Fibroblast of the conjunctiva (primary cell): ENCODE data around the gene RUFY3.
"Not testable (repeated sequence)": the region's sequence is repeated elsewhere in the genome, so short reads cannot be mapped to it uniquely, and the experiment has no call there.

ENCODE experiments used
- DNase-seq: peaks from one replicate; pipeline ENCODE4 v3.0.0-alpha.2; 2010; ENCODE audit warnings: low read depth

Gene RUFY3

DNA sequence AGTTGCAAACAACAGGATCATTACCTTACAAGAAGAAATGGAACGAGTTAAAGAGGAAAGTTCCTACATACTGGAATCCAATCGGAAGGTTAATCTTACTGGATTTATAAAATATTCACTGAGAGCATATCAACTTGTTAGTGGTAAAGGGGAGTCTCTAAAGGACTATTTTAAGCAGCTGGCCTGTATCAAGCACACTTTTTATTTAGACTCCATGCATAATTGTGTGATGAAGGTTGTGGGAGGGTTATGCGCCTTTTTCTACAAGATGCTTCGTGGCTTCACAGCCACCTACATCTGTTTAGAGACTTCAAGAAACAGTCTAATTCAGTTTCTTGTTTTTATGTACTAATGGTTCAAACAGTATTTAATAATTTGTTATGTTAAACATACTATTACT, 61.3 kb downstream of the RUFY3 start:
- no peak for DNase-seq

DNA sequence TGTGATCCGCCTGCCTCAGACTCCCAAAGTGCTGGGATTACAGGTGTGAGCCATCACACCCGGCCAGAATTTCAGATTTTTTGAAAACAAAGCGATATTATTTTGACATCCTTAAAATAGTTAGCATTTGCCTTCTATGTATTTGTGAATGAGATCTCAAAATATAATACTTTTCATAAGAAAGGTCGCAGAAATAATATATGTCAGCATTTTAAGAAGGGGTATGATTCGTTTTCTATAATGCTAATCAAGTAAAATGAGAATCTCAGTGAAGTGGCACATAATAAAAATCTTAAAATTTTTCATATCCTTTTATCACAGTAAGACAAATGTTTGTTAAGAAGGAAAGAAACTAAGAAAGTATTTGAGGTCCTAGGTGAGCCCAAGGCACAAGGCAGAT, 65.7 kb downstream of the RUFY3 start:
- DNase-seq = no peak

DNA sequence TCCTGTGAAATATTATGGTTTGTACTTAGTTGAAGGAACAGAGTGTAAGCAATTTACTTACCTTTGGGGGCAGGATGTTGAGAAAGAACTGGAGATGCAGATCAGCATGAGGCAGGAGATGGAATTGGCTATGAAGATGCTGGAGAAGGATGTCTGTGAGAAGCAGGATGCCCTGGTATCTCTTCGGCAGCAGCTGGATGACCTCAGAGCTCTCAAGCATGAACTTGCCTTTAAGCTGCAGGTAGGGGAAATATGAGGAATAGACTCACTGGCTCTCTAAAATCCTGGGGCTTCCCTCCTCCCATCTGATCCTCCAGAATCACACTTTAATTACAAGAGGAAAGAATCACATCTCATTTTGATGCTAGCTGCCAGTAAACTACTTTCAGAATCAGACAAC, 67.0 kb downstream of the RUFY3 start:
- no peak for DNase-seq

DNA sequence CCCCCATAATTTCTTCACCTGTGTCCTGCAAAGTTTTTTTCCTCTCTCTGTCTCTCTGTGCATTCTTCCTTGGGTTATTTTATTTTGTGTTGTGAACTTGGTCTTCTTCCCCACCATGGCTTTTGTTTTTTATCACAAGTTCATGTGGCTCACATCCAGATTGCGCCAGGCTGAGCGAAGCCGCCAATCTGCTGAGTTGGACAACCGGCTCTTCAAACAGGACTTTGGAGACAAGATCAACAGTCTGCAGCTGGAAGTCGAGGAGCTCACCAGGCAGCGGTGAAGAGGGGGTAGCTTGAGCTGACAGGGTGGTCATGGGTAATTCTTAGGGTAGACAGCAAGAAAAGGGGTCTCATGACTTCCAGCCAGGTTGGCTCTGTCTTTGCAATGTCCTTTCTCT, 71.9 kb downstream of the RUFY3 start:
- no peak for DNase-seq

DNA sequence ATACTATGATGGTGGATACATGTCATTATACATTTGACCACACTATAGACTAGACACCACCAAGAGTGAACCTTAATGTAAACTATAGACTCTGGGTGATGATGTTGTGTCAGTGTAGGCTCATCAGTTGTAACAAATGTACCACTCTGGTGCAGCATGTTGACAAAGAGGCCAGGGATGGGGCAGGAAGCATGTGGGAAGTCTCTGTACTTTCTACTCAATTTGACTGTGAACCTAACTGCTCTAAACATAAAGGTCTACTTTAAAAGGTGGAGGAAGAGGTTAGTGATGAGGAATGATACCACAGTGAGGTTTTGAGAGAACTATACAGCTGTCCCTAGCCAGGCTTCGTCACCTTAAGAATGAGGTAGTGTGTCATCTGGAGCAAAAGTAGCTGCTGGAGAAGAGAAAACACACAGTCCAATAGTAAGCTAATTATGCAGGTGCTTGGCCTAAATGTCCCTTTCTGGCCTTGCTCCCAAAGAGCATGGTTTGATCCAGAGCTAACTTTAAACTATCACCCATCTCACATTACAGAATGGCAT, 79.6 kb downstream of the RUFY3 start:
- no peak for DNase-seq

DNA sequence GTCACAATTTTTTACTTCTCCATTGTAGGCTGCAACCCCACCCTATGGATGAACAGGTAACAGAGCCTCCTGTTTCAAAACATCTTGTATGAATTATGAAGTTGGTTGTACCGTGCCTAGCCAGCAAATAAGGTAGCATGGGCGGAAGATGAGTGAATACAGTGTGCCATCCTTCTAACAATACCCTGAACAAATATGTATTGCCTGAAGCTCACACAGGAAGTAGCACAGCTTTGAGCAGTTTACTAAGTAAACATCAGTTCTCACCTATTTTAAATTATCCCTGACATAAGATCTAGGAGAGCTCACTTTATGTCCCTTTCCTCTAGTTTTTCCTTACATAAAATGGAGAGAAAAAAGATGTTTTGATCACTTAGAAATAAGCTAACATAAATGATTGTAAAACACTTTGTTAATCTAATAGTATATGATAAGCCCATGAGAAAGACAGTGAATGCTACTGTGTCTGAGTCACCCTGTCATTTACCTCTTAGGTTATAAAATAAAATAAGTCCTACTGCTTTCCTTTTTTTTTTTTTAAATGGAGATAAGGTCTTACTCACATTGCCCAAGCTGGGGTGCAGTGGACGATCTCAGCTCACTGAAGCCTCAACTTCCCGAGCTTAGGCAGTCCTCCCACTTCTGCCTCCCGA, 81.3 kb downstream of the RUFY3 start:
- no peak for DNase-seq

DNA sequence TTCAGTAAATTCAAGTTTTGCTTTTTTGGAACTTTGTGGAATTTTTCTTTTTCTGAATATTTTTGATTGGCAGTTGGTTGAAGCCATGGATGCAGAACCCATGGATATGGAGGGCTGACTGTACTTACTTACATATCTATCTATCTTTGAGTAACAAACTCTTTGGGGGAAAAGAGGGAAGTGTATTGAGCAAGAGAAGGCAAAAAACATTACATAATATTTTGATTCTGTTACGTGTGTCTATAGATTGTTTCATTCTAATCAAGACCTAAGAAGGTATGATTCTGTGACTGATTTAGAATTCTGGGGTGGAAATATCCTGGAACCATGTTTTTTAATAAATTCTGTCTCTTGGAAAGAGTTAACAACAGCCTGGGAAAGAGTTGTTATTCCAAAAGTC, 86.4 kb downstream of the RUFY3 start:
- no peak for DNase-seq

DNA sequence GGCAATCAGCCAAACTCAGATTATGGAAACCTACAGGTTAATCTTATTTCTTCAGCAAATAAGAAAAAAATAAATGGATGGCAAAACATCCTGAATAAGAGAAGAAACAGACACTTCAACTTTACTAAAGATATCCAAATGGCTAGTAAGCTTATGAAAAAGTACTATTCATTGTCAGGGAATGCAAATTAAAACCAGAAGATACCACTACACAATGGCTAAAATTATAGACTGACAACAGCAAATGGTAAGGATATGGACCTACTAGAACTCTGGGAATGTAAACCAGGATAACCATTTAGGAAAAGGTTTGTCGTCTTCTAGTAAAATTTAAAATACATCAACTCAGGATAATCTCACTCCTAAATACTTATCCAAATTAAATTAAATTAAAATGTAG, 93.6 kb downstream of the RUFY3 start:
- DNase-seq = no peak

DNA sequence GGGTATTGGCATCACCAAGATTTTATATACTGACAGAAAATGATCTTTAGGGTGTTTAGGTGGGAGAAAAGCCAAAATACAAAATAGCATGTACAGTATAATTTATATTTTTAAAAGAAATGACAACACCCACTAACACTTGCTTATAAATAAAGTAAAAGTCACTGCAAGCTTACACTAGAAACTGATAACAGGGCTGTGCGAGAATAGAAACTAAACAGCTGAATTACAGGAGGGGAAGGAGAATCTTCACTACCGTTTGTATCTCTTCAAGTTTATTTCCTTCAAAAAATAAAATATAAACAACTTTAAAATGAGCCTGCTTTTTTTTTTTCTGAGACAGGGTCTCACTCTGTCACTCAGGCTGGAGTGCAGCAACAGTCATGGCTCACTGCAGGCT, 95.1 kb downstream of the RUFY3 start:
- no peak for DNase-seq

DNA sequence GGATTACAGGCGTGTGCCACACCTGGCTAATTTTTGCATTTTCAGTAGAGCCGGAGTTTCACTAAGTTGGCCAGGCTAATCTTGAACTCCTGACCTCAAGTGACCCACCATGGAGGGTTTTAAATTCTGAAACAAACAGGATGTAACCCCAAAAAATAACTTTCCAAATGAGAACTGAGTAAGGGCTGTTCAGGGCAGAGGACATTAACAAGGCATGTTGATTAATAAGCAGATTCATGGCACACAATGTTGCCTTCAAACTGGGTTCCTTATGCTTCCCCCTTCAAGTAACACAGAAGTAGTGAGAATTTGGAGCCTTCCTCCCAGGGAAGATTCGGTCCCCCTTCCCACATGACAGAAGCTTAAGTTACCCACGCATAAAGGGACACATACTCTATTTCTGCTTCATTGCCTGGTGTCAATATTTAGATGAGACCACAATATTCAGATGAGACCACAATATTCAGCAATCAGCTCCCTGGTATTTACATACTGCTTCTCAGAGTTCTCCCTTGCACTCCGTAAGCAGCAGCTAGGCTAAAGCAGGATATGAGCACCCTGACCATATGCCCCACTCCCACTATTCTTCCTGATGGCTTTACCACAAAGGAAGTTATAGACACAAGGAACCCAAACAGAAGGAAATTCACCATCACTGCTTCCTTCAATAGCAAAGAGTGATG, 96.5 kb downstream of the RUFY3 start:
- DNase-seq = no peak

DNA sequence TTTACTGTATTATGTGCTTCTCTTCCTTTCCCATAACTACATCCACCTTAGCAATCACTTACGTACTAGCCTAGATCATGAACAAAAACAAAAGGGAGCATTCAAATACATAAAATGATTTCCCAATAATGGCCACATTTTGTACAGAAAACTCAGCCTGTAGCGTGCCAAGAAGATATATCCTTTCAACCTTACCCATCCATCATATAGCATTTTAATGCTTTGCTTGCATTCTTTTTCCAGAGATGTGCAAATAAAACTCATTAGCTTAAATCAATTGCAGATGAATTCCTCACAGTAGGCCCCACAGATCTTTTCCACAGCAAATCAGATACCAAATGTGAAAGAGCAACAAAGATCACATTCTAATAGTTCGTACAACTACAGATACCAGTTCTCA, 97.2 kb downstream of the RUFY3 start:
- no peak for DNase-seq

DNA sequence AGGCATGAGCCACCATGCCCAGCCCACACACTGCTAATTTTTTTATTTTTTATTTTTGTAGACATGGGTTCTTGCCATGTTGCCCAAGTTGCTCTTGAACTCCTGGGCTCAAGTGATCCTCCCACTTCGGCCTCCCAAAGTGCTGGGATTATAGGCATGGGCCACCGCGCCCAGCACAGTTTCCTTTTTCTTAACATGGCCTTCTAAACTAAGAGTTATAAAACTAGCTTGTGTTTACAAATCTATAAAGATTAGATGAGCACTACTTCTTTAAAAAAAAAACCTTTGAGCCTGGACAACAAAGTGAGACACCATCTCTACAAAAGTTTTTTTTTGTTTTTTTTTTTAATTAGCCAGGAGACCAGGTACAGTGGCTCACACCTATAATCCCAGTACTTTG, 107.3 kb downstream of the RUFY3 start:
- no peak for DNase-seq

DNA sequence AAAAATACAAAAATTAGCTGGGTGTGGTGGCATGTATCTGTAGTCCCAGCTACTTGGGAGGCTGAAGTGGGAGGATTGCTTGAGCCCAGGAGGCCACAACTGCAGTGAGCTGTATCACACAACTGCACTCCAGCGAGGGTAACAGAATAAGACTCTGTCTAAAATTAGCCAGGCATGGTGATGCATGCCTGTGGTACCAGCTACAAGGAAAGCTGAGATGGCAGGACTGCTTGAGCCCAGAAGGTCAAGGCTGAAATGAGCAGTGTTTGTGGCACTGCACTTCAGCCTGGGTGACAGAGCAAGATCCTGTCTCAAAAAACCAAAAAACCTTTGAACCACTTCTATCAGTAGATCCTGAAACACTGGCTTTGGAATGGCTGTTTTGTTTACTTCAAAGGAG, 107.7 kb downstream of the RUFY3 start:
- DNase-seq = no peak

DNA sequence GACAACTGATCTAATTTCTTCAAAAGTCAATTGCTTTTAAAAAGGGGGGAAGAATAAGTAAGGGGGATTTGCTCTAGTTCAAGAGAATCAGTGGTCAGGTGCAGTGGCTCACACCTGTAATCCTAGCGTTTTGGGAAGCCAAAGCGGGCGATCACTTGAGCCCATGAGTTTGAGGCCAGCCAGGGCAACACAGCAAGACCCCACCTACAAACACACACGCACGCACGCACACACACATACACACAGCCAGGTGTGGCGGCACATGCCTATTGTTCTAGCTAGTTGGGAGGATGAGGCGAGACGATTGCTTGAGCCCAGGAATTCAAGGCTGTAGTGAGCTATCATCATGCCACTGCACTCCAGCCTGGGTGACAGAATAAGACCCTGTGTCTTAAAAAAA, 108.3 kb downstream of the RUFY3 start:
- no peak for DNase-seq

DNA sequence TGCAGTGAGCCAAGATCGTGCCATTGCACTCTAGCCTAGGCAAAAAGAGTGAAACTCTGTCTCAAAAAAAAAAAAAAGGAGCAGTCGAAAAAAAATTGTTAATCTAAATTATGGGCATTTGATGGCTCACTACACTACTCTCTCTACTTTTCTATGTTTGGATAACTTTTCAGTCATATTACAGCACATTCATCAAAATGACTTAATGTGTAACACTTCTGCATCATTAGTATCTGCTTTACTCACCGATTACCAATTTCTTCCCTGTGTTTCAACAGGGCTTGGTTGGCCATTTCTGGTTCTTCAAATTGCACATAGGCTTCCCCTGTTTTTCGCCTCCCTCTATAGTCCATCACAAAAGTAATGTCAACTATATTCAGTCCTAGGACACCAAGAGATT, 109.5 kb downstream of the RUFY3 start:
- DNase-seq = no peak

DNA sequence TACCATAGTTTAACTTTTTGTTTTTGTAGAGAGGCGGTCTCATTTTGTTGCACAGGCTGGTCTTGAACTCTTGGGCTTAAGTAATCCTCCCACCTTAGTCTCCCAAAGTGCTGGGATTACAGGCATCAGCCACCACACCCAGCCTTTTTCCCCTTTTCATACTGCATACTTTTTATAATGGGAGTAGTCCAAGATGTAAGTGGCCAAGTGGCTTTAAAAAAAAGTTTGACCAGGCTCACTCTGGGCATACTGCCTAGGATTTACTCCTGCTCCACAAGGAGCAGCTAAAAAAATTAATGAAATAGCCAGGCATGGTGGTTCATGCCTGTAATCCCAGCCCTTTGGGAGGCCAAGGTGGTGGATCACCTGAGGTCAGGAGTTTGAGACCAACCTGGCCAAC, 111.9 kb downstream of the RUFY3 start:
- DNase-seq = no peak

DNA sequence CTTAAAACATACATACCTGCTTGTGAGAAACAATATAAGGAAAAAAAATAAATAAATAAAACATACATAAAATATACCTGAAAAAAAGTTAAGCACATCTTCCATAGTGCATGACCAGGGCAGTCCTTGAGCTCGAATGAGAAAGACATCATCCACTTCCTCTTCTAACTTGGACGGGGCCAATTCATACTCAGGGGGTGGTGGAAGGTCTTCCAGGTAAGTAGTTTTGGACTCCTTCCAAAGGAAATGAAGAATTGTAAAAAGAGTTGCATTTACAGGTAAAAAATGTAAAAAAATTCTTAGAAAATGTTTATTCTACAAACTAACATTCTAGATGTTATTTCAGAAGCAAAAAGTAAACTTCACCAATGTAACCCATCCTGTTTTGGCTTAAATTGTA, 114.3 kb downstream of the RUFY3 start:
- DNase-seq = no peak

DNA sequence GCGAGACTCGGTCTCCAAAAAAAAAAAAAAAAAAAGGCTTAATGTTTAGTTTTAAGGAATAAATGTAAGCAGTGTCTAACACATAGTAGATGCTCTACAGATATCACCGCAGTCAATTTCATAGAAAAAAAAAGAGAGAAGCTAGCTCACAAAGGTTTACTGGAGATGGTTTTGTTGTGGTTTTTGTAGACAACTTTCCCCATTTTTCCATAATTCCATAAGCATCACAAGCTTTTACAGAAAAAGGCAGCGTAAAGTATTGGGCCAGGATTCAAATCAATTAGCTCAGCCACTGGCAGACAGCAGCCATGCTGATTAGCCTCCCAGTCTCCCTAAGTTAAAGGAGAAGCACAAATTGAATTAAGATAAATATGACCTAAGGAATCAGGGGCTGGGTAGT, 116.4 kb downstream of the RUFY3 start:
- DNase-seq = no peak

DNA sequence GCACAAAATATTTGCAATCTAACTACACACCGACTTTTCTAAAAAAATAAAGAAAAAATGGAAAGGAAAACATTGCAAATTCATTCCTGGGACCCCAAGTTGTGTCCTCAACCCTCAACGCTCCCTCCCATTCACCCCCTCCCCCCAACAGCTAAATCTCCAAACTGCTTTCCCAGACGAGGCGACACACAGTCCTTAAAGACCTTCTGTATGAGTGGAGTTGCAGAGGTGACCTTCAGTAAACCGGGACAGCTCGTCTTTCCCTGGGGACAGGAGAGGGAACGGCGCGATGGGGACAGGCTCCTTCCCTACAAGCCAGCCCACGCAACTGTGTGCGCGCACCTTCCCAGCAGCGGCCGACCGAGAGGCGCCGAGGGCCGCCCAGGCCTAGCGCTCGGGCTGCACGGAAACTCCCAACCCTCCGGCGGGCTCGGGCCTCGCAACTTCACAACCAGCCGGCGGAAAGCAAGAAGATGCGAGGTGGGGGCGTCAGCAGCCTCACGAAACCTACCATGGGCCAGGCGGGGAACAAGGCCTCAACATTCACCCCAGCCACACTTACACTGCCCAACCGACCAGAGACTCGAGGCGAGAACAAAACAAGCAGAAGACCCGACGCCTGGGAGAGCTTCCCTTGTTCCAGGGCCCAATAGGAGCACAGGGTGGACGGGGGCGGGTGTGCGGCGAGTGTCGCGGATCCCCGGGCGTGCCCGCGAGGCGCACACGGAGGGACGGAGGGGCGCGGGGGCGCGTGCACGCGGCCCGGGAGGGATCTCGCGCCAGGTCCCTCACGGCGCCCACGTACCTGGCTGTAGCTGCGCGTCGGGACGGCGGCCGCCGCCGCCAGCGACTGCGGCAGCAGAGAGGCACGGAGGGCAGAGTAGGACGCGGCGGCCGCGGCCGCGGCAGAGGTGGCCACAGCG, 117.2 kb downstream of the RUFY3 start:
- DNase-seq = no peak

DNA sequence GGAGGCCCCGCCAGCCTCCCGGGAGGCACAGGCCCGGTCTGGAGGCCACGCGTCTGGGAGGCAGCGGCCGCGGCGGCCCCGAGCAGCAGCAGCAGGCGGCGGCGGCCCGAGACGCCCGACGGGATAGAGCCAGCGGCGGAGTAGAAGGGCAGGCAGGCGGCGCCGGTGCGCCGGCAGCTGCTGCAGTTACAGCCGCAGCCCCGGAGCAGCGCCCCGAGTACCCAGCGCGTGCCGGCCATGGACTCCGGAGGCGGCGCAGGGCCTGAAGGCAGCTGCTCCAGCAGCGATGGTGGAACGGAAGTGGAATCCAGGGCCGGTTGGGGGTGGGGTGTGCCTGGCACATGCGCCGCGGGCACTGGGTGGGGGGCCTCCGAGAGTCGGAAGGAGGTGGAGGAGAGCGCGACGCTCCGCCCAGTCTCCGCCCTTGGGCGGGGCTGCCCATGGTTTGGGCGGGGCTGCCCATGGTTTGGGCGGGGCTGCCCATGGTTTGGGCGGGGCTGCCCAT, 117.9 kb downstream of the RUFY3 start, which contains the start of gene GRSF1:
GRSF1 (minus strand) TSS at position 302 of the 505 bp plus-strand sequence; CDS start at position 239, 63 bp downstream.
- DNase-seq = peak; percentile 88

DNA sequence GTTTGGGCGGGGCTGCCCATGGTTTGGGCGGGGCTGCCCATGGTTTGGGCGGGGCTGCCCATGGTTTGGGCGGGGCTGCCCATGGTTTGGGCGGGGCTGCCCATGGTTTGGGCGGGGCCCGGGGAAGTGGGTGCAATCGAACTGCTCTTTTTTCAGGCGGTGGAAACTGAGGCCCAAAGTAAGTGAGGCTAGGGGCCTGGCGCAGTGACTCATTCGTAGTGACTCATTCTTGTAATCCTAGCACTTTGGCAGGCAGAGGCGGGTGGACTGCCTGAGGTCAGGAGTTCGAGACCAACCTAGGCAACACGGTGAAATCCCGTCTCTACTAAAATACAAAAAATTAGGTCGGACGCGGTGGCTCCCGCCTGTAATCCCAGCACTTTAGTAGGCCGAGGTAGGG, 118.4 kb downstream of the RUFY3 start:
- not testable (repeated sequence) for DNase-seq

DNA sequence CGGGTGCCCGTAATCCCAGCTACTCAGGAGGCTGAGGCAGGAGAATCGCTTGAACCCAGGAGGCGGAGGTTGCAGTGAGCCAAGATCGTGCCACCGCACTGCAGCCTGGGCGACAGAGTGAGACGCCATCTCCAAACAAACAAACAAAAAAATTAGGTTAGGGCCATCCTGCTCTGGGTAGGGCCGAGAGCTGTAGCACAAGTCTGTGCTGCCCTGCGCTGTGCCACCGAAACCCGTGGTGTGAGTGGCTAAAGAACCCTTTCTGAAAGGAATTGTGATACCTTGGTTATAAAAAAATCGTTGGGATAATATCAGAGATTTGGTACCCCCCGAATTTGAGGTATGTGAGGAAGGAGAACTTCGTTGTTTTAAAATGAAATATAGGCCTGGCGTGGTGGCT, 118.9 kb downstream of the RUFY3 start:
- not testable (repeated sequence) for DNase-seq
